GM18909 (cell line): Measurements from ENCODE around the gene P3H1.
"Not testable (repeated sequence)": the region's sequence is repeated elsewhere in the genome, so short reads cannot be mapped to it uniquely, and the experiment has no call there.

Experiments used
- ATAC-seq: cut with Tn5 transposase; IDR thresholded peaks from one replicate; pipeline ENCODE4 v1.9.1; 2021; ENCODE audit warnings: mild to moderate bottlenecking; ENCODE audit not compliant: unreplicated experiment, poor library complexity

Gene P3H1, protein sequence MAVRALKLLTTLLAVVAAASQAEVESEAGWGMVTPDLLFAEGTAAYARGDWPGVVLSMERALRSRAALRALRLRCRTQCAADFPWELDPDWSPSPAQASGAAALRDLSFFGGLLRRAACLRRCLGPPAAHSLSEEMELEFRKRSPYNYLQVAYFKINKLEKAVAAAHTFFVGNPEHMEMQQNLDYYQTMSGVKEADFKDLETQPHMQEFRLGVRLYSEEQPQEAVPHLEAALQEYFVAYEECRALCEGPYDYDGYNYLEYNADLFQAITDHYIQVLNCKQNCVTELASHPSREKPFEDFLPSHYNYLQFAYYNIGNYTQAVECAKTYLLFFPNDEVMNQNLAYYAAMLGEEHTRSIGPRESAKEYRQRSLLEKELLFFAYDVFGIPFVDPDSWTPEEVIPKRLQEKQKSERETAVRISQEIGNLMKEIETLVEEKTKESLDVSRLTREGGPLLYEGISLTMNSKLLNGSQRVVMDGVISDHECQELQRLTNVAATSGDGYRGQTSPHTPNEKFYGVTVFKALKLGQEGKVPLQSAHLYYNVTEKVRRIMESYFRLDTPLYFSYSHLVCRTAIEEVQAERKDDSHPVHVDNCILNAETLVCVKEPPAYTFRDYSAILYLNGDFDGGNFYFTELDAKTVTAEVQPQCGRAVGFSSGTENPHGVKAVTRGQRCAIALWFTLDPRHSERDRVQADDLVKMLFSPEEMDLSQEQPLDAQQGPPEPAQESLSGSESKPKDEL

DNA sequence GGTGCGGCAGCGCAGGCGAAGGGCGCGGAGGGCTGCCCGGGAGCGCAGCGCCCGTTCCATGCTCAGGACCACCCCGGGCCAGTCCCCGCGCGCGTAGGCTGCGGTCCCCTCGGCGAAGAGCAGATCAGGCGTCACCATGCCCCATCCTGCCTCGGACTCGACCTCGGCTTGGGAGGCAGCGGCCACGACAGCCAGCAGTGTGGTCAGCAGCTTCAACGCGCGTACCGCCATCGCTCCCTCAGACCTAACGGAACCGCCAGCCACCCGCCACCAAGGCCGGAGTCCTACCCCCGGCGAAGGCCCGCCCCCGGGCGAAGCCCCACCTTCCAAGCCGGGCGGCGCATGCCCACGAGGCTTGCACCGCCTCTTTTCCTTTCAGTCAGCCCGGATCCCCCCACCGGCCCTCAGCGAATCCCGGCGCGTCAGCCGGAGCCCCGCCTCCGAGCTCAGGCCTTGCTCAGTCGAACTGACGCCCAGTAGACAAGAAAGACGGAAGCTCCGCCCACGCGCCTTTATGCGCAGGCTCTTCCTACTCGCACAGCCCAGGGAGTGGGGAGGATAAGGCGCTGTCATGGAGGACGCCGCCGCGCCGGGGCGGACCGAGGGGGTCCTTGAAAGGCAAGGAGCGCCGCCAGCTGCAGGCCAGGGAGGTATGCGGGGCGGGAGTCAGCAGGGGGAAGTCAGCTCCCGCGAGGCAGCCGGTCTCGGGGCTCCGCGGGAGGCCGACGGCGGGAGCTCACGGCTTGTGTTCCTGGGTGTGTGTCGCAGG is at the start of gene P3H1, which contains the start of gene C1orf50:
Gene P3H1 (minus strand): TSS at position 288 of the 769 bp plus-strand sequence. CDS start 57 bp downstream, at position 231.
Gene C1orf50 (plus strand): TSS at position 509 of the 769 bp plus-strand sequence. CDS start 63 bp downstream, at position 572.
- ATAC-seq: peak; percentile 90

GRCh38 chr1:42815941-42816584 is 49.2 kb upstream of the P3H1 start:
- ATAC-seq: peak; percentile 9

- not testable (repeated sequence) for ATAC-seq
Measured at GRCh38 chr1:42814815-42815214, 48.0 kb upstream of the P3H1 start.

GRCh38 chr1:42807056-42807668 is 40.3 kb upstream of the P3H1 start:
- no peak for ATAC-seq

DNA sequence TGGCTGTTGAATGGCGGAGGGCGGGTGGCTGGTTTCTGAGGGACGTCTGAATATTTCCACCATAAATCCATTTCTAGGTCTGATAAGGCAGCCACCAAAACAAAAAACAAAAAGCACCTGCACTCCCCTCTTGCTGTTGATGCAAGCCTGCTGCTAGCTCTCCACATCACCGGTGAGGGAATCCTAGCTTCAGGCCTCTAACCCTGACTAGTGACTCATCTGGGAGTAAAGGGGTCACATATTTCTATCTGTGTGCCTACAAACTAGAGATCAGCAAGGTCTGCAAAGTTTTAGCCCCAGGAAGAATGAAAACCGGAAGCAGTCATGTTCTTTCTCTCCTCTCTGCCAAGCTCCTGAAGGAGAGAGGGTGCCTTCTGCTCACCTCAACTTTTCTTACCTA is 39.8 kb upstream of the P3H1 start:
- no peak for ATAC-seq

DNA sequence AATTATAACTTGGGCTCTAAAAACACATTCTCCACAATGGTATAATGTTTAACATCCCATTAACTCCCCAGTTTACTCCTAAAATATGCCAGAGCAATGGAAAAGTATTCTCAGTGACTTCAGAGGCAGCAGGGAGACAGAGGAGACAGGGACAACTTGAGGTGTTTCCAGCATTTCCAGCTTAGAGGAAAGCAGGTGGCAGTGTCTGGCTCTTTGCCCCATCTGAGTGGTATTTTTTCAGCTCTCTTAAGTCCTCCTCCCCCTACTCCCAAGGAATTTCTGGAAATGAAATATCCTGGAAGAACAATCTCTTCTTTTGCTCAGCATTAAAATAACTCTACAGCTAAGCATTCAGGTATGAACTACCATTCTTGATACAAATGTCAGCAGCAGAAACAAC is 39.3 kb upstream of the P3H1 start:
- ATAC-seq: no peak

GRCh38 chr1:42801832-42802473 is 35.1 kb upstream of the P3H1 start:
- ATAC-seq: no peak

GRCh38 chr1:42797979-42798378 is 31.2 kb upstream of the P3H1 start:
- ATAC-seq: no peak

DNA sequence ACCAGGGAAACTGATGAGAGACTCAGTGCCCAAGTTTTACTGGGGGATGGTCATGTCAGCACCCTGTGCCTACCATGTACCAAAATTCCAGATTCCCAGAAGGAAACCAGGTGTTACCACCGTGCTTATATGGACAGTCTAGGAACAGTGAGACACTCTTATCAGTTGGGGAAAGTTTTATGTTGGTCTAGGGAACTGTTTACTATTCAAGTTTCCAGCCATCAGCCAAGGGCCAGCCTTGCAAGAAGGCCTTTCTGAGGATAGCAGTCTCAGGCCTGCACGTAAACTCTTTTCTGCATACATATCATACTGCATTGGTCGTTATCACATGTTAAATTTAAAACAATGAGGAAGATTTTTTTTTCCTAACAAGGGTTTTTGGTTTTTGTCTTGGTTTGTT is 30.6 kb upstream of the P3H1 start:
- no peak for ATAC-seq

DNA sequence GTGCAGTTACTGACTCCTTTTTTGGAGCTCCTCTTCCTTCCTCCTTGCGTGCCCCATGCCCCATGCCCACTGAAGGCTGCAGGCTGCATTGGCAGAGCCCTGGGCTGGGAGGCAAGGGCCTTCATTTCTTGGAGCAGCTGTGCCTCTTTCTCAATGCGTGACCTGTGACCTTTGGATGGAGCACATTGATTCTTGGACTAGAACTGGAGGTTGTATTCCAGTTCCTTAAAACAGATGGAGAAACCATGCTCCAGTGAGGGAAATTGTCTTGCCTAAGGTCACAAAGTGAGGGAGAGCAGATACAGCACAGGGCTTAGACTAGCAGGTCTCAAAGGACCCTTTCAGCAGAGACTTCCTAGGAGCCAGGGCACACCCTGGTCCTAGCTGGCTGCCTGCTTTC is 27.0 kb upstream of the P3H1 start:
- no peak for ATAC-seq

GRCh38 chr1:42788021-42788420 is 21.2 kb upstream of the P3H1 start:
- no peak for ATAC-seq

- ATAC-seq: no peak
Measured at GRCh38 chr1:42786097-42786496, 19.3 kb upstream of the P3H1 start.

DNA sequence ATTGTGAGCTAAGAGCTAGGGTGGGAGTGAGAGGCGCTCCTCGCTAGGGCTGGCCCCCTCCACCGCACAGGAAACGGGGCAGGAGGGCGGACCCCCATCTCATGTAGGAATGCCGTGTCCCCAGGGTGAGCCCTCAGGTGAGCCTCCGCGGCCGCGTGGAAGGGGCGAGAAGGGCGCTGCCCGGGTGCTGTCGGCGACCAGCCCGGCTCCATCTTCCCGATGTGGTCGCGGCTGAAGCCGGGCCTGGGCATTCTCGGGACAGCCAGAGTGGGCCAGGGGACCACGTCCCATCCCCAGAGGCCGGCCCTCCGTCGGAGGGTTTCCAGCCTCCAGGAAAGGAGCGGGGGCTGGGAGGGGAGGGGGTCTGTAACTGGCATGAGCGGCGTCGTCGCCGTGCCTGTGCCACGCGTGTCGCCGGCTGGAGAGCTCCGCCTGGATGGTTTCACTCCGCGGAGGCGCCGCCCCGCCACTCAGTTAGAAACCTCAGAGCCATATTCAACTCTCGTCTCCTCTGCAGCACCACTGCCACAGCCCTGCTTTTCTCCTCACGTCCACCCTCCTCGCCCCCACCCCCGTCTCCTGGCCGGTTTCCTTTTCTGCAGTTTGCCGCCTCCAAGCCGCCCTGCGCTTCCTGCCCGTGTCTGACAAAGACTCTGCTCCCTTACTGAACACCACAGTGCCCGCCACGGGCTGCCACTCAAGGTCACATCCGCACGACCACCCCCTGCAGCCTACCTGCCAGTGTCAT is 18.3 kb upstream of the P3H1 start, which contains the start of gene TMEM269:
Gene TMEM269 (plus strand): TSS at position 46 of the 748 bp plus-strand sequence. CDS start 4,903 bp downstream, outside the sequence.
- no peak for ATAC-seq

GRCh38 chr1:42784547-42784945 is 17.7 kb upstream of the P3H1 start:
- no peak for ATAC-seq

- ATAC-seq: no peak
Measured at GRCh38 chr1:42783092-42783491, 16.3 kb upstream of the P3H1 start.

- no peak for ATAC-seq
Measured at GRCh38 chr1:42780176-42780575, 13.3 kb upstream of the P3H1 start.

DNA sequence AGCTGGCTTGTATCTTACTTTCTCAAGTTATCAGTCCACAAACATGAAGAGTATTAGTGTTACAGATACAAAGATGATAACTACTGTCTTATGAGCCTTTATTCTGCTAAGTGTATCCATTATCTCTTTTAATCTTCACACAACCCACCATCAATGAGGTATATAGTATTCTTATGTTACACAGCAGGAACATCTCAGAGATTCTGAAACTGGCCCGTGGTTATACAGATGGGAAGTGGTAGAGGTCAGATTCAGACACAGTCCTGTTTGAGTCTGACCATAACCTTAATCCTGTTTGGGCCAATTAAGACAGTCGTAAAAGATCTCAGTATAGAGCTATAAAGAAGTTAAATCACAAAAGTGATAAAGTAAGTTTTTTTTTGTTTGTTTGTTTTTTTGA is 12.9 kb upstream of the P3H1 start:
- ATAC-seq: no peak

DNA sequence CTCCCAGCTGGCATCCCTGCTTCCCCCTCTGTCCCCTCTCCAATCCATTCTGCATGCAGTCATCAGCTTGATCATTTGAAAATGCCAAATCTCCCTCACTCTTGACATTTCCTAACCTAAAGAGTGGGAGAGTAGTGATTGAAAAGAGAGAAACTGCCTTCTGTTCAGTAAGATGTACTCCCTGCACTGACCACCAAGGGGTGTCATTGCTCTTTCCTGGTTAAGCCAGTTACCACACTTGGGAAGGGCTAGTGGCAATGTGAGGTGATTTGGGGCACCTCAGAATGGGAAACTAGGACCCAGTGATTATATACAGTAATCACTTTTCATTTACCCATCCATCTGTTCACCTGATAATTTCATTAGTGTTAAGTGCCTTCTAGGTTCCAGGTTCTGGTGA is 11.0 kb upstream of the P3H1 start:
- ATAC-seq: no peak

DNA sequence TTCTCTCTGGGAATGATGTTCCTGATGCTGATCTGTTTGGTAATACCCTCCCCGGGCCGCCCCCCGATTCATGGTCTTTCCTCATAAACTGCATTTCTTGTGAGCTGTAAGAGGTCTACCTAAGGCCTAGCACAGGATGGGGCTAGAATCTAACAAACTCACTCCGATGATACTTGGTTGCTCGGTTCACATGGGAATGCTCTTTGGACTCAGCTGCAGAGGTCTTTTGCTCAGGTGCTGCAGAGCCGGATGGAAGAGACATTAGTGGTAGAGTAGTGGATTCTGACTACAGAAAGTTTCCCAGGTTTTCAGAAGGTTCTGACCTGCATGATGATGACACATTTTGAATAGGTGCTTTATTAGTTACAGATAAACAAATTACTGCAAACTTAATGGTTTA is 9.7 kb upstream of the P3H1 start:
- ATAC-seq: no peak
